SU-DHL-6 (cell line): ENCODE data around the gene SPTBN1.

Experiments
- H2AFZ ChIP-seq: fragments of 200-600 bp; sonication (generic); 2 replicates; pipeline ENCODE4 v1.6.1; 2014; ENCODE audit warnings: low read depth, mild to moderate bottlenecking, moderate library complexity, mixed read lengths, antibody characterized with exemption, low read length; ENCODE audit not compliant: severe bottlenecking
- H3F3A ChIP-seq: fragments of 200-600 bp; shearing (Covaris generic); 2 replicates; pipeline ENCODE4 v1.6.0; 2016; ENCODE audit warnings: antibody characterized with exemption, mild to moderate bottlenecking; ENCODE audit not compliant: insufficient read depth
- H3K27ac ChIP-seq: fragments of 200-600 bp; sonication (generic); 2 replicates; pipeline ENCODE4 v1.5.1; 2016; ENCODE audit warnings: low read depth, mild to moderate bottlenecking, low read length, moderate library complexity, mixed read lengths
- H3K27me3 ChIP-seq: fragments of 200-600 bp; sonication (generic), shearing (Covaris generic); 2 replicates; pipeline ENCODE4 v1.6.0; 2014; ENCODE audit warnings: mild to moderate bottlenecking, low read length
- H3K36me3 ChIP-seq: fragments of 200-600 bp; sonication (generic); 2 replicates; pipeline ENCODE4 v1.6.1; 2014; ENCODE audit warnings: mild to moderate bottlenecking, low read length, mixed read lengths
- H3K4me2 ChIP-seq: fragments of 300-600, 200-600 bp; shearing (Covaris generic), sonication (generic); 2 replicates; pipeline ENCODE4 v1.6.0; 2014; ENCODE audit warnings: low read length, low read depth, mild to moderate bottlenecking; ENCODE audit not compliant: poor library complexity, severe bottlenecking
- H3K4me3 ChIP-seq: fragments of 200-600 bp; sonication (generic); 2 replicates; pipeline ENCODE4 v1.5.1; 2014; ENCODE audit warnings: antibody characterized with exemption, low read length, mild to moderate bottlenecking, mixed read lengths; ENCODE audit not compliant: insufficient read depth, poor library complexity, severe bottlenecking
- H3K79me2 ChIP-seq: fragments of 200-600 bp; sonication (generic); 2 replicates; pipeline ENCODE4 v1.6.1; 2014; ENCODE audit warnings: mild to moderate bottlenecking, low read length, moderate library complexity; ENCODE audit not compliant: insufficient read depth
- H3K9ac ChIP-seq: fragments of 200-600 bp; sonication (generic); 2 replicates; pipeline ENCODE4 v1.7.0; 2014; ENCODE audit warnings: mild to moderate bottlenecking, low read length
- H3K9me2 ChIP-seq: fragments of 200-600 bp; sonication (generic); replicated peaks from 2 replicates; pipeline ENCODE4 v1.6.1; 2014; ENCODE audit warnings: low read length; ENCODE audit not compliant: insufficient read depth
- H3K9me3 ChIP-seq: fragments of 200-600 bp; sonication (generic); 2 replicates; pipeline ENCODE4 v1.6.1; 2014; ENCODE audit warnings: low read length, mixed read lengths; ENCODE audit not compliant: insufficient read depth
- H4K20me1 ChIP-seq: fragments of 200-600 bp; sonication (generic); 2 replicates; pipeline ENCODE4 v1.6.1; 2014; ENCODE audit warnings: low read depth, mild to moderate bottlenecking, antibody characterized with exemption, low read length, moderate library complexity, mixed read lengths
- EZH2phosphoT487 ChIP-seq: fragments of 200-600 bp; sonication (generic), shearing (Covaris generic); conservative IDR thresholded peaks from 2 replicates; pipeline ENCODE4 v1.6.1; 2018; ENCODE audit warnings: mild to moderate bottlenecking, antibody characterized with exemption, low read length, moderate library complexity, mixed read lengths
- TF ChIP-seq, protein P1 (sequence below): fragments of 200-600 bp; sonication (generic); IDR thresholded peaks from one replicate; pipeline ENCODE4 v1.5.1; 2017; ENCODE audit warnings: antibody characterized with exemption, mild to moderate bottlenecking, low read length, moderate library complexity; ENCODE audit not compliant: insufficient read depth, poor library complexity, severe bottlenecking

Gene SPTBN1

GRCh38 chr2:54429811-54430551 is 26.1 kb upstream of the SPTBN1 start:
- Histone ChIP-seq H3K4me3 (no peak overlapping the region), H2AFZ (peak overlapping the region; percentile 44), H3K27me3 (no peaks in the 10 kb centered on the region), H3K27ac (no peak overlapping the region), H3K9me3 (no peaks in the 10 kb centered on the region), H3K9ac (no peak overlapping the region), H3K4me2 (no peak overlapping the region), H3K9me2 (no peaks in the 10 kb centered on the region), H3K36me3 (no peaks in the 10 kb centered on the region), H4K20me1 (no peaks in the 10 kb centered on the region), H3K79me2 (no peaks in the 10 kb centered on the region), H3F3A (no peaks in the 10 kb centered on the region)
- TF ChIP-seq EZH2phosphoT487: no peak
- TF ChIP-seq, protein P1, sequence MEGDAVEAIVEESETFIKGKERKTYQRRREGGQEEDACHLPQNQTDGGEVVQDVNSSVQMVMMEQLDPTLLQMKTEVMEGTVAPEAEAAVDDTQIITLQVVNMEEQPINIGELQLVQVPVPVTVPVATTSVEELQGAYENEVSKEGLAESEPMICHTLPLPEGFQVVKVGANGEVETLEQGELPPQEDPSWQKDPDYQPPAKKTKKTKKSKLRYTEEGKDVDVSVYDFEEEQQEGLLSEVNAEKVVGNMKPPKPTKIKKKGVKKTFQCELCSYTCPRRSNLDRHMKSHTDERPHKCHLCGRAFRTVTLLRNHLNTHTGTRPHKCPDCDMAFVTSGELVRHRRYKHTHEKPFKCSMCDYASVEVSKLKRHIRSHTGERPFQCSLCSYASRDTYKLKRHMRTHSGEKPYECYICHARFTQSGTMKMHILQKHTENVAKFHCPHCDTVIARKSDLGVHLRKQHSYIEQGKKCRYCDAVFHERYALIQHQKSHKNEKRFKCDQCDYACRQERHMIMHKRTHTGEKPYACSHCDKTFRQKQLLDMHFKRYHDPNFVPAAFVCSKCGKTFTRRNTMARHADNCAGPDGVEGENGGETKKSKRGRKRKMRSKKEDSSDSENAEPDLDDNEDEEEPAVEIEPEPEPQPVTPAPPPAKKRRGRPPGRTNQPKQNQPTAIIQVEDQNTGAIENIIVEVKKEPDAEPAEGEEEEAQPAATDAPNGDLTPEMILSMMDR: no peak

DNA sequence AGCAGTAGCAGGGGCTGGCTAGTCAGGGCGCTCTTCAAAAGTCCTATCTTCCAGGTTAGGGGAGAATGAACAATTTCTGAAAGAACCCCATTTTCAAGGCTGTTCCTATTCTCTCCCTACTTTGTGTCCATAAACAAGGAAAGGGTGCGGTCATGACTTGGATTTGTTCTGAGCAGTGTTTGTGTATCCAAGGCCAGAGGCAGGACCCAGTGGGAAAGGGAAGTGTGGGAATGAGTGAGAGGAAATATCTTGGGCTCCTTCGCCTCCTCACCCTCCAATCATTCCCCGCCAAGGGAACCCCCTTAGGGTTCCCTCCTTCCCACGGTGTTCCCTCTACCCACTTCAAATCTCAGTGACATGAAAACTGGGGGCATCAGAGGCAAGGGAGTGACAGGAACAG is 25.5 kb upstream of the SPTBN1 start:
- Histone ChIP-seq H3K79me2 (no peaks in the 10 kb centered on the region), H3K27ac (no peak overlapping the region), H3K4me2 (no peak overlapping the region), H3K9ac (no peak overlapping the region), H3K27me3 (no peaks in the 10 kb centered on the region), H3K9me2 (no peaks in the 10 kb centered on the region), H3K4me3 (no peak overlapping the region), H3K9me3 (no peaks in the 10 kb centered on the region), H3F3A (no peaks in the 10 kb centered on the region), H4K20me1 (no peaks in the 10 kb centered on the region), H3K36me3 (no peaks in the 10 kb centered on the region), H2AFZ (no peak overlapping the region)
- no peak for TF ChIP-seq EZH2phosphoT487
- TF ChIP-seq, protein P1: no peak

DNA sequence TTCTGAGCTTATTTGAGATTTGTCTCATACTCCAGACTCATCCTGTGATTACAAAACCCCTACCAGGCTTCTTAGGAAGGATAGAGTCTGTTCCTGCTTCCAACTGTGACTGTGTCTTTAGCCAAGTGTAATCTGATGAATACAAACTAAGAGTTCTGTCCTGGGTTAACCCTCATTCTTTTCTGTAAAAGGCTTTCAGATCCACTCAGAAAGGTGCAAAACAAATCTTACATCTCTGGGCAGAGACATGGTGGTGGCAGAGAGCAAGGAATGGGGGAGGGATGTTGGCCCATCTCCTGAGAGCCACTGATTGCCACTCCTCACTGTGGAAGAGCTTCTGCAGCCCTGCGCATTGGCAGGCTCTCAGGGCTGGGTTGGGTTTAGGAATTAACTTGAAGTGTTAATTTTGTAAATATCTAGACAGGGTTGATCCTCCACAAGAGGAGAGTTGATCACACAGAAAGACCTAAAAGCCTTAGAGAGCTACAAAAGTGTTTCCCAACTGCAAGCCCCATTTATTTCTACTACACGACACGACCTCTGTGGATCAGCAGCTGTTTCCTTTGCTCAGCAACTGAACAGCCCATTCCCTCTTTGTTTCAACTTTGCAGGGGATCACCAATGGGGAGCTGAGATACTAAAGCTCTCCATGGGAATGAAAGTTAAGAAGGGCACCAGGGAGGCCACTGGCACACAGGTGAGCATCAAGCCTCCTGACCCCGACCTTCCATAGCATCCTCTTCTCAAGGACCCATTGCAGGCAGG is 23.7 kb upstream of the SPTBN1 start:
- Histone ChIP-seq H4K20me1 (no peaks in the 10 kb centered on the region), H3F3A (no peaks in the 10 kb centered on the region), H3K9me2 (no peaks in the 10 kb centered on the region), H3K4me3 (no peak overlapping the region), H3K36me3 (no peaks in the 10 kb centered on the region), H2AFZ (no peak overlapping the region), H3K4me2 (no peak overlapping the region), H3K79me2 (no peaks in the 10 kb centered on the region), H3K27me3 (no peaks in the 10 kb centered on the region), H3K27ac (no peak overlapping the region), H3K9me3 (no peaks in the 10 kb centered on the region), H3K9ac (no peak overlapping the region)
- no peak for TF ChIP-seq EZH2phosphoT487
- TF ChIP-seq, protein P1: no peak
